GM18511 (cell line): ENCODE measurements around the gene NKX6-2.
"Not testable (repeated sequence)": the region's sequence is repeated elsewhere in the genome, so short reads cannot be mapped to it uniquely, and the experiment has no call there.

Source experiments
- ATAC-seq: cut with Tn5 transposase; IDR thresholded peaks from one replicate; pipeline ENCODE4 v1.9.1; 2021; ENCODE audit warnings: mild to moderate bottlenecking, moderate library complexity; ENCODE audit not compliant: unreplicated experiment

The NKX6-2 gene

GRCh38 chr10:132785723-132786475 lies at the start of gene NKX6-2:
NKX6-2 (minus strand) TSS chr10:132786147; CDS start chr10:132785948, 199 bp downstream.
- ATAC-seq: no peak

- ATAC-seq: no peak
Observed at GRCh38 chr10:132834891-132835847, 49.2 kb upstream of the NKX6-2 start.

GRCh38 chr10:132834311-132834761 lies 48.4 kb upstream of the NKX6-2 start:
- ATAC-seq: no peak

- no peak for ATAC-seq
Observed at GRCh38 chr10:132833421-132834111, 47.6 kb upstream of the NKX6-2 start.

GRCh38 chr10:132832186-132832969 lies 46.4 kb upstream of the NKX6-2 start:
- no peak for ATAC-seq

GRCh38 chr10:132829403-132829802 lies 43.5 kb upstream of the NKX6-2 start:
- no peak for ATAC-seq

GRCh38 chr10:132828681-132829080 lies 42.7 kb upstream of the NKX6-2 start:
- no peak for ATAC-seq

GRCh38 chr10:132827861-132828539 lies 42.1 kb upstream of the NKX6-2 start:
- no peak for ATAC-seq

- no peak for ATAC-seq
Observed at GRCh38 chr10:132827423-132827789, 41.5 kb upstream of the NKX6-2 start.

- ATAC-seq: no peak
Observed at GRCh38 chr10:132826524-132827422, 40.8 kb upstream of the NKX6-2 start.

- ATAC-seq: not testable (repeated sequence)
Observed at GRCh38 chr10:132825783-132826523, 40.0 kb upstream of the NKX6-2 start.

- ATAC-seq: no peak
Observed at GRCh38 chr10:132820056-132820455, 34.1 kb upstream of the NKX6-2 start.

GRCh38 chr10:132817701-132818211 lies 31.8 kb upstream of the NKX6-2 start:
- no peak for ATAC-seq

GRCh38 chr10:132816718-132817117 lies 30.8 kb upstream of the NKX6-2 start:
- no peak for ATAC-seq

- no peak for ATAC-seq
Observed at GRCh38 chr10:132815168-132815857, 29.4 kb upstream of the NKX6-2 start.

- ATAC-seq: no peak
Observed at GRCh38 chr10:132814469-132814856, 28.5 kb upstream of the NKX6-2 start.
